Cortex of kidney (tissue), 1 donor: ENCODE measurements around the gene NXNL2.

Experiments used
- DNase-seq: peaks from one replicate; lab custom pipeline; 2025; lab: John Stamatoyannopoulos, UW

NXNL2 gene

GRCh38 chr9:88531920-88532698, 2.9 kb upstream of the NXNL2 start:
- no peak for DNase-seq

- no peak for DNase-seq
Measured at GRCh38 chr9:88533951-88534455, 975 bp upstream of the NXNL2 start.

GRCh38 chr9:88535226-88536022, 446 bp downstream of the NXNL2 start:
- DNase-seq = no peak

- no peak for DNase-seq
Measured at GRCh38 chr9:88536023-88536324, 996 bp downstream of the NXNL2 start.

- DNase-seq = no peak
Measured at GRCh38 chr9:88536951-88537760, 2.2 kb downstream of the NXNL2 start.

GRCh38 chr9:88537761-88538091, 2.7 kb downstream of the NXNL2 start:
- DNase-seq = no peak

- DNase-seq = no peak
Measured at GRCh38 chr9:88538311-88539085, 3.5 kb downstream of the NXNL2 start.

GRCh38 chr9:88539246-88539645, 4.3 kb downstream of the NXNL2 start:
- no peak for DNase-seq

GRCh38 chr9:88540251-88540763, 5.3 kb downstream of the NXNL2 start:
- no peak for DNase-seq

- no peak for DNase-seq
Measured at GRCh38 chr9:88544245-88544644, 9.3 kb downstream of the NXNL2 start.

GRCh38 chr9:88551546-88552137, 16.7 kb downstream of the NXNL2 start:
- no peak for DNase-seq

- no peak for DNase-seq
Measured at GRCh38 chr9:88553350-88553749, 18.4 kb downstream of the NXNL2 start.

GRCh38 chr9:88555268-88555980, 20.4 kb downstream of the NXNL2 start:
- no peak for DNase-seq

- no peak for DNase-seq
Measured at GRCh38 chr9:88559661-88560060, 24.7 kb downstream of the NXNL2 start.

GRCh38 chr9:88567870-88568269, 32.9 kb downstream of the NXNL2 start:
- no peak for DNase-seq

GRCh38 chr9:88571419-88571818, 36.4 kb downstream of the NXNL2 start:
- no peak for DNase-seq

GRCh38 chr9:88572684-88573083, 37.7 kb downstream of the NXNL2 start:
- no peak for DNase-seq

GRCh38 chr9:88574953-88575352, 40.0 kb downstream of the NXNL2 start:
- DNase-seq = no peak

GRCh38 chr9:88577256-88578120, 42.5 kb downstream of the NXNL2 start:
- no peak for DNase-seq
